ENCODE results near the gene PLPPR2. TPM values are rescaled to one million over a fixed set of nuclear protein-coding genes. Genes with fewer than 3 reads are reported as not detected.

PLPPR2 gene
- total and polyA plus RNA-seq, 2 of the 4 experiments (the other 2 are of a cell fraction): 3.9 to 45.2 TPM

GRCh38 chr19:11321191-11322126 is 33.8 kb upstream of the PLPPR2 start:
- Histone ChIP-seq H3K27me3 (ENCODE audit: control insufficient read depth, insufficient read depth, low read length) (no peaks in the 10 kb centered on the region), H2BK20ac (ENCODE audit: low read depth, low read length) (no peak overlapping the region), H3K18ac (ENCODE audit: low read depth, low read length) (no peak overlapping the region), H3K9me1 (ENCODE audit: insufficient read depth, low read length) (peaks cover 10% of the 10 kb centered on the region), H4K5ac (ENCODE audit: low read depth, low read length) (no peak overlapping the region), H3K9ac (ENCODE audit: low read depth, low read length) (no peak overlapping the region), H3K56ac (ENCODE audit: extremely low read depth, insufficient read depth, low read length) (no peak overlapping the region), H3K4me3 (ENCODE audit: insufficient read depth, low read depth, low read length) (no peak overlapping the region), H4K8ac (ENCODE audit: low read depth in 2 of 2, low read length in 2 of 2) (no peak overlapping the region), H3K4me2 (ENCODE audit: low read depth, low read length) (no peak overlapping the region), H2AK5ac (ENCODE audit: low read depth, low read length) (peak overlapping the region; percentile 15; the same call in 1 of the 2 replicates), H2AK9ac (replicated peaks; ENCODE audit: low read depth, low read length, poor library complexity) (no peak overlapping the region), H3K23ac (ENCODE audit: low read depth, low read length) (no peak overlapping the region), H2BK120ac (ENCODE audit: low read depth, low read length) (no peak overlapping the region), H3K9me3 (ENCODE audit: control insufficient read depth, insufficient read depth, low read length) (no peaks in the 10 kb centered on the region), H3K14ac (replicated peaks; ENCODE audit: low read depth, low read length) (no peak overlapping the region), H3K27ac (ENCODE audit: insufficient read depth, low read length) (no peak overlapping the region), H4K91ac (ENCODE audit: insufficient read depth, low read depth, low read length) (no peak overlapping the region), H2BK5ac (ENCODE audit: low read depth, low read length, poor library complexity, severe bottlenecking) (no peak overlapping the region), H2AFZ (replicated peaks; ENCODE audit: low read length, poor library complexity) (no peak overlapping the region), H3K4ac (ENCODE audit: low read depth, low read length) (no peak overlapping the region), H3K79me1 (ENCODE audit: low read depth in 1 of 2, low read length in 2 of 2) (no peaks in the 10 kb centered on the region), H4K20me1 (ENCODE audit: insufficient read depth, low read length) (no peaks in the 10 kb centered on the region), H3K4me1 (ENCODE audit: control insufficient read depth, insufficient read depth, low read length) (peaks cover 12% of the 10 kb centered on the region), H3K36me3 (ENCODE audit: control insufficient read depth, insufficient read depth, low read length) (peaks cover 1% of the 10 kb centered on the region; the same call in 1 of the 2 replicates), H2BK15ac (ENCODE audit: low read depth, low read length) (no peak overlapping the region)
- TF ChIP-seq RAD21 (IDR thresholded peaks at IDR 0.05; ENCODE audit: low read length) (no peak), MAFK (IDR thresholded peaks at IDR 0.05; ENCODE audit: low read depth, low read length) (no peak), ELK1 (IDR thresholded peaks at IDR 0.05; ENCODE audit: borderline replicate concordance, low read depth, low read length) (no peak), MXI1 (IDR thresholded peaks at IDR 0.05; ENCODE audit: borderline replicate concordance, low read depth, low read length) (no peak), FOS (IDR thresholded peaks at IDR 0.05; ENCODE audit: low read depth, low read length) (no peak), BHLHE40 (IDR thresholded peaks at IDR 0.05; ENCODE audit: low read depth, low read length) (no peak)
- no TSS peak for BruUV-seq (replicated peaks)
- dilution Hi-C loops (cut with HindIII; ENCODE audit: low sequenced_read_pairs, unreplicated experiment) (no loop called here), intact Hi-C loops (cut with micrococcal nuclease) (no loop called here), in situ Hi-C loops (cut with MboI; ENCODE audit: low sequenced_read_pairs) (no loop called here)
- no peak for DNase-seq
- no peak for ATAC-seq (ENCODE audit: low read depth)
- 96% methylated on average over 3 of the region's 14 CpGs; no CpG with 5 or more reads in 1 of the 2 experiments for WGBS, 2 experiments (ENCODE audit: extremely low coverage in 2 of 2, insufficient read length in 1 of 2)
- ChIA-PET POLR2A (ENCODE audit: unreplicated experiment) (no interaction called here), CTCF (no interaction called here)
